ENCODE measurements around the gene ITPR1. TPM values are rescaled to one million over a fixed set of nuclear protein-coding genes. Genes with fewer than 3 reads are reported as not detected.

The ITPR1 gene
- total RNA-seq, 1 donor from 2014 or later, result 16.3 TPM

GRCh38 chr3:4534906-4535305 is 41.8 kb downstream of the ITPR1 start:
- no peak for TF ChIP-seq CTCF (IDR thresholded peaks at IDR 0.05; ENCODE audit: insufficient read depth, low read length, severe bottlenecking)
- no peak for FAIRE-seq

GRCh38 chr3:4536260-4536659 is 43.1 kb downstream of the ITPR1 start:
- peaks cover 2% of the 10 kb centered on the region for H3K27me3 ChIP-seq (ENCODE audit: control insufficient read depth, insufficient read depth, low read length)
- FAIRE-seq, result no peak
- TF ChIP-seq CTCF (IDR thresholded peaks at IDR 0.05; ENCODE audit: insufficient read depth, low read length, severe bottlenecking), result no peak
- DNase-seq (ENCODE audit: low read depth), result no peak
- H3K4me3 ChIP-seq (ENCODE audit: low read depth, low read length), result no peak overlapping the region
- no peaks in the 10 kb centered on the region for H3K36me3 ChIP-seq (ENCODE audit: control insufficient read depth, insufficient read depth, low read length)

More at GRCh38 chr3:4534906-4535305, 41.8 kb downstream of the ITPR1 start:
- Histone ChIP-seq H3K4me3 (ENCODE audit: low read depth, low read length) (no peak overlapping the region), H3K27me3 (ENCODE audit: control insufficient read depth, insufficient read depth, low read length) (peaks cover 2% of the 10 kb centered on the region), H3K36me3 (ENCODE audit: control insufficient read depth, insufficient read depth, low read length) (no peaks in the 10 kb centered on the region)
- DNase-seq (ENCODE audit: low read depth), result no peak

GRCh38 chr3:4540267-4540666 is 47.1 kb downstream of the ITPR1 start:
- no peaks in the 10 kb centered on the region for H3K36me3 ChIP-seq (ENCODE audit: control insufficient read depth, insufficient read depth, low read length)
- H3K4me3 ChIP-seq (ENCODE audit: low read depth, low read length), result no peak overlapping the region
- TF ChIP-seq CTCF (IDR thresholded peaks at IDR 0.05; ENCODE audit: insufficient read depth, low read length, severe bottlenecking), result no peak
- H3K27me3 ChIP-seq (ENCODE audit: control insufficient read depth, insufficient read depth, low read length), result no peaks in the 10 kb centered on the region
- DNase-seq (ENCODE audit: low read depth) (no peak), FAIRE-seq (no peak)

GRCh38 chr3:4543110-4543509 is 50.0 kb downstream of the ITPR1 start:
- H3K36me3 ChIP-seq (ENCODE audit: control insufficient read depth, insufficient read depth, low read length), result no peaks in the 10 kb centered on the region
- H3K4me3 ChIP-seq (ENCODE audit: low read depth, low read length), result no peak overlapping the region
- H3K27me3 ChIP-seq (ENCODE audit: control insufficient read depth, insufficient read depth, low read length), result no peaks in the 10 kb centered on the region
- DNase-seq (ENCODE audit: low read depth) (no peak), FAIRE-seq (no peak)
- no peak for TF ChIP-seq CTCF (IDR thresholded peaks at IDR 0.05; ENCODE audit: insufficient read depth, low read length, severe bottlenecking)

- no peak for FAIRE-seq
Observed at GRCh38 chr3:4546346-4547178, 53.4 kb downstream of the ITPR1 start.

More at GRCh38 chr3:4546346-4547178, 53.4 kb downstream of the ITPR1 start:
- Histone ChIP-seq H3K36me3 (ENCODE audit: control insufficient read depth, insufficient read depth, low read length) (no peaks in the 10 kb centered on the region), H3K4me3 (ENCODE audit: low read depth, low read length) (no peak overlapping the region), H3K27me3 (ENCODE audit: control insufficient read depth, insufficient read depth, low read length) (no peaks in the 10 kb centered on the region)
- DNase-seq (ENCODE audit: low read depth), result no peak
- TF ChIP-seq CTCF (IDR thresholded peaks at IDR 0.05; ENCODE audit: insufficient read depth, low read length, severe bottlenecking), result no peak

Measured in bronchial epithelial cell (primary cell).